NCI-H524 treated with DMSO at 0.1 percent for 48 hours (cell line): ENCODE measurements around the gene ZBED6.

Source experiments
- DNase-seq: peaks from one replicate; lab custom pipeline; 2025; lab: John Stamatoyannopoulos, UW

ZBED6 gene

GRCh38 chr1:203842559-203842876, 47.1 kb downstream of the ZBED6 start:
- DNase-seq: no peak

GRCh38 chr1:203843435-203843834, 48.0 kb downstream of the ZBED6 start:
- DNase-seq: no peak
